NOMO-1 treated with dmso at 0.1 percent for 144 hours (cell line): ENCODE measurements around the gene SLX4IP.

Experiments used
- DNase-seq: peaks from one replicate; lab custom pipeline; 2025; ENCODE audit not compliant: unreplicated experiment; lab: John Stamatoyannopoulos, UW

SLX4IP gene

GRCh38 chr20:10519361-10520046, 84.4 kb downstream of the SLX4IP start:
- no peak for DNase-seq

- no peak for DNase-seq
Measured at GRCh38 chr20:10520528-10520927, 85.4 kb downstream of the SLX4IP start.

GRCh38 chr20:10521068-10521831, 86.1 kb downstream of the SLX4IP start:
- DNase-seq, result no peak

GRCh38 chr20:10521836-10522235, 86.7 kb downstream of the SLX4IP start:
- DNase-seq, result no peak

- no peak for DNase-seq
Measured at GRCh38 chr20:10522328-10522727, 87.2 kb downstream of the SLX4IP start.

- DNase-seq, result no peak
Measured at GRCh38 chr20:10523443-10523842, 88.3 kb downstream of the SLX4IP start.

- DNase-seq, result no peak
Measured at GRCh38 chr20:10524034-10524476, 89.0 kb downstream of the SLX4IP start.

- no peak for DNase-seq
Measured at GRCh38 chr20:10524643-10525042, 89.5 kb downstream of the SLX4IP start.

- DNase-seq, result no peak
Measured at GRCh38 chr20:10527781-10528180, 92.7 kb downstream of the SLX4IP start.

GRCh38 chr20:10530883-10531282, 95.8 kb downstream of the SLX4IP start:
- DNase-seq, result no peak

- DNase-seq, result no peak
Measured at GRCh38 chr20:10531848-10532247, 96.7 kb downstream of the SLX4IP start.

- DNase-seq, result no peak
Measured at GRCh38 chr20:10532361-10532760, 97.3 kb downstream of the SLX4IP start.

- DNase-seq, result no peak
Measured at GRCh38 chr20:10536531-10536930, 101.4 kb downstream of the SLX4IP start.

GRCh38 chr20:10537850-10538480, 102.9 kb downstream of the SLX4IP start:
- no peak for DNase-seq

GRCh38 chr20:10538768-10539167, 103.7 kb downstream of the SLX4IP start:
- no peak for DNase-seq

GRCh38 chr20:10539818-10540553, 104.9 kb downstream of the SLX4IP start:
- DNase-seq, result no peak

GRCh38 chr20:10540636-10541493, 105.8 kb downstream of the SLX4IP start:
- no peak for DNase-seq

- no peak for DNase-seq
Measured at GRCh38 chr20:10541668-10542411, 106.7 kb downstream of the SLX4IP start.

- DNase-seq, result no peak
Measured at GRCh38 chr20:10542442-10542841, 107.3 kb downstream of the SLX4IP start.

GRCh38 chr20:10543480-10543879, 108.4 kb downstream of the SLX4IP start:
- DNase-seq, result no peak
